GM18502 (cell line): Measurements from ENCODE around the gene MIX23.

Experiments
- ATAC-seq: cut with Tn5 transposase; IDR thresholded peaks from one replicate; pipeline ENCODE4 v1.9.1; 2021; ENCODE audit warnings: mild to moderate bottlenecking; ENCODE audit not compliant: unreplicated experiment, poor library complexity

The MIX23 gene

DNA sequence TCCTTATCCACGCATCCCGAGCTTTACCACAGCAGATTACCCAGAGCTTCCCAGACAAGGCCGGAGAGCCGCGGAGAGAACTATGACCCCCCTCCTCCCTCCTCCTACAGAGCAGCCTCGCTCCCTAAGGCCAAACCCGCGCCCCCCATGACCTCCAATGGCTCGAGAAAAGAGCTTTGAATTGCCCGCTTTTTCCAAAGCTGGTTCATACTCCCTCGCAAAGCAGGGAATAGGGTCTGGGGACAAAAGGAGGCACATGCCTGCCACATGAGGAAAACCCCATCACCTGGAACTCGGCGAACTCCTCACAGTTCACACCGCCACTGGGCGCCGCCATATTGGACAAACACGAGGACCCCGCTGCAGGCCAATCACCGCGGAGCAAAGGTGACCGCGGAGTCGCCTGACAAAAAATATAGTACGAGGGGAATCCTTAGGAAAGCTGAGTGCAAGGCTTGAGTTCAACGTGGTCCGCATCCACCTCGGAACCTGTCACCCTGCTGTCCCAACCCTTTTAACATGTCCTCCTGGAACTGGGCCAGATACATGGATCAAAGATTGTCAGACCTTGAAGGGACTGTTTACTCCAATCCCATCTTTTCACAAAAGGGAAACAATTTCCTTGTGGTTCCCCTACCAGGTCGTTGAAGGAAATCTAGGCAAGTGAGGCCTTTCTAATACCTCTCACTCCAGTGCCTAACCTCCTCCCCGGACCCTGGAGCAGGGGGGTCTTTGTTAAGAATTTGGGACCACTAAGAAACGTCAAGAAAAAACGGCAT, at the start of gene MIX23:
TSS of gene MIX23 (minus strand) at position 344 of the 779 bp plus-strand sequence. CDS start at position 337, 7 bp downstream.
- ATAC-seq, result peak; percentile 42

DNA sequence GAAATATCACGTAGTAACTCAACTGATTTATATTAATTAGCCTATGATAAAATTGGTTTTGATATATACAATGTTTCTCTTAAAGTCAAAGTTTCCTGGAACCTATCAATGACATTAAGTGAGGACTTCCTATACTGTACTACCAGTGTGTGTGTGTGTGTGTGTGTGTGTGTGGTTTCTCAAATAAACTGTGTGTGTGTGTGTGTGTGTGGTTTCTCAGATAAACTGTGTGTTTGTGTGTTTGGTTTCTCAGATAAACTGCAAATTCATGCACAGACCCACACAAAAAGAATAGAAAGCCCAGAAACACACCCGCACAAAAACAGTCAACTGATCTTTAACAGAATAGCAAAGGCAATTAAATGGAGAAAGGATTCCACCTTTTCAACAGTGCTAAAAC, 47.3 kb upstream of the MIX23 start:
- no peak for ATAC-seq

GRCh38 chr3:122427857-122428471, 44.9 kb upstream of the MIX23 start:
- ATAC-seq, result no peak

- ATAC-seq, result no peak
These were observed 38.8 kb upstream of the MIX23 start for GRCh38 chr3:122421836-122422235.

- no peak for ATAC-seq
These were observed 38.1 kb upstream of the MIX23 start for GRCh38 chr3:122421101-122421500.

DNA sequence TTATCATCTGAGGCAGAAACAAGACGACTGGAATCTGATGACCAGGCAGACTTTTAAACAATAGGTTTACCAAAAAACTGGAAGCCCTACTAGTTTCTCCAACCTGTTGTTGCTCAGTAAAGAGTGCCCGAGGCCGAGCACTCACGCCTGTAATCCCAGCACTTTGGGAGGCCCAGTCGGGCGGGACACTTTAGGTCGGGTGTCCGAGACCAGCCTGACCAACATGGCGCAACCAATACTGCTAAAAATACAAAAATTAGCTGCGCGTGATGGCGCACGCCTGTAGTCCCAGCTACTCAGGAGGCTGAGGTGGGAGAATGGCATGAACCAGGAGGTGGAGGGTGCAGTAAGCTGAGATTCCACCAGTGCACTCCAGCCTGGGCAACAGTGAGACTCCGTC, 33.9 kb upstream of the MIX23 start:
- ATAC-seq, result no peak

GRCh38 chr3:122415762-122416654, 33.0 kb upstream of the MIX23 start, which contains the start of gene WDR5B:
WDR5B (minus strand) TSS chr3:122416062; CDS start chr3:122415528, 534 bp downstream.
- peak; percentile 89 for ATAC-seq

DNA sequence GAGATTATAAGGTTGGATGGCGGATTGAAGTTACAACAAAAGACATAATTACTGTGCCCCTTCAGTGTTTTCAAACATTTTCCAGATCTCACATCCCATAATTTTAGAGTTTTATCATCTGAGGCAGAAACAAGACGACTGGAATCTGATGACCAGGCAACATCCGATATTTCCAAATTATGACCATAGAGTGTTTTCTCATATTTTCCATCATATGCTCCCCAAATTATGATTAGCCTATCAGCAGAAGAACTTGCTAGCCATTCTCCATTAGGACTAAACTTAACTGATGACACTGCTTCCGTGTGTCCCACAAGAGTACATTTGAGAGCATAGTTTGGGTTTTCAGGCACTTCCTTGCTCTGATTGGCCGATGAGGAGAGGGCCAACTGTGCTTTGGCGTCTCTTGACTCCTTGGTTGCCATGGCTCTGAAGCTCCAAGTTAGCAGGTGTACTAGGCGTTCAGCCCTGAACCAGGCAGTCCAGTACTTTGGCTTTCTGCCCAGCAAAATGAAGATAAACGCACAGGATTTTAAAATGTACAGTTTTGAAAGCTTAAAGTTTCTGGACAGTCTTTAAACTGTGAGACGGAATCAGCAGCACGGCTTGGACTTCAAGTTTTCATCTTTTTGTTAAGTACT, 32.2 kb upstream of the MIX23 start:
- ATAC-seq, result peak; percentile 60

GRCh38 chr3:122414391-122414790, 31.4 kb upstream of the MIX23 start:
- ATAC-seq, result no peak

GRCh38 chr3:122410639-122411038, 27.6 kb upstream of the MIX23 start:
- no peak for ATAC-seq

DNA sequence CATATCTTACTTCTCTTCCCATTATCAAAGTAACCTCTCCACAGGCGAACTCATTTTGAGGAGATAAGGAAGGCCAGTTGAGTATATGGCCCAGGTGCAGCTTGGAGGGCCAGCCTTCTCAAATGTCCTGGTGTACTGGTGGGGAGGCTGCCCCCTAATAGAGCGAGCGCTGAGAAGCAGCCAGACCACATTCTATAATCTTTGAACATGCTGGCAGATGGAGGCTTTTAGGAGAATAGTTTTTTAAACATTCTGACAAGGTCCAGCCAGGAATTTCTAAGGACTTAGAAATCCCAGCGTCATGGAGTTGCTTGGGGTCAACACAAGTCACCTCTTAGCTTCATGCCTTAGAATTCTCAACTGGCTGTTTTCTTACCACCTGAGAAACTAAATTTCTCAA, 27.1 kb upstream of the MIX23 start:
- ATAC-seq, result no peak

- ATAC-seq, result no peak
These were observed 26.4 kb upstream of the MIX23 start for GRCh38 chr3:122409446-122409845.

DNA sequence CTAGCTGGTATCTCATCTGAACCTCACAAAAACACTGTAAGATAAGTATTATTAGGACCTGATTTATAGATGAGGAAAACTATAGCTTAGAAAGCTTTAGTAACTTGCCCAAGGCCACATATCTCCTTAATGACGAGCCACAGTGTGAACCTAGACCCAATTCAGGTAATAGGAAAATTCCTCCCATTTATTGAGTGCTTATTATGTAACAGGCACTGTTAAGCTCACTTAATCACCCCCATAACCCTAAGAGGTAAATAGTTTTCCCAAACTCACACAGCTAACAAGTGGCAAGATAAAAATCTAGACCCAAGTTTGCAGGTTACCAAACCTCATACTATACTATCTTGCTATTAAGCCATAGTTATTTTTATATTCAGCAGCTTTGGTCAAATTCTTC, 24.9 kb upstream of the MIX23 start:
- no peak for ATAC-seq

DNA sequence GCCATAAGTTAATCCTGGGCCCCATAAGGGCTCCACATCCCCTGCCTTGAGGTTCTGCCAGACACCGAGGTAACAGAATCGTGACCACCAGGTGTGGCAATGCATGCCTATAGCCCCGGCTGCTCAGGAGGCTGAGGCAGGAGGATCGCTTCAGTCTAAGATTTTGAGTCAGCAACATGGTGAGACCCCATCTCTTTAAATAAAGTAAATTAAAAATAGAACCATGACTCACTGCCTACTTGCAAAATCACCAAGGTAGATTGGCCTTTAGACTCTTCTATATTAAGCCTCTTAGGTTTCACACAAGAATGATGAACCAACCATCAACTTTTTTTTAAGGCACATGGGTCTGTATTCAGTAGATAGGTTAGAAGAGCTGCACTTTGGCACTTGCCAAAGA, 23.2 kb upstream of the MIX23 start:
- ATAC-seq, result no peak

DNA sequence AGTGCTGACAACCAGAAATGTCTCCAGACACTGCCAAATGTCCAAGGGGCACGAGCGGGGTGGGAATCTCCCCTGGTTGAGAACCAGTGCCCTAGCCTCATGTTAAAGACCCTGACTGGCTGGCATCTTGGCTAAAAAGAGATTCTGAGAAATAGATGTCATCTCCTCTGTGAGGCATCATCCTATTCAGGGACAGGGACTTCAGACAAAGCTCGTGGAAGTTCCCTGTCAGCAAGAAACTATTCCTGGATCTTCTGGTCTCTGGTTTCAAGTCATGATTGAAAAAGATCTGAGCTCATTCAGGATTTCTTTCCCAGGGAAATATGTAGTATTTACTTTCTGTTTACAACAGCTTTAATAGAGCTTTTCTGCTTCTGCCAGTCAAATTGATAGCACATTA, 22.0 kb upstream of the MIX23 start:
- ATAC-seq, result no peak

DNA sequence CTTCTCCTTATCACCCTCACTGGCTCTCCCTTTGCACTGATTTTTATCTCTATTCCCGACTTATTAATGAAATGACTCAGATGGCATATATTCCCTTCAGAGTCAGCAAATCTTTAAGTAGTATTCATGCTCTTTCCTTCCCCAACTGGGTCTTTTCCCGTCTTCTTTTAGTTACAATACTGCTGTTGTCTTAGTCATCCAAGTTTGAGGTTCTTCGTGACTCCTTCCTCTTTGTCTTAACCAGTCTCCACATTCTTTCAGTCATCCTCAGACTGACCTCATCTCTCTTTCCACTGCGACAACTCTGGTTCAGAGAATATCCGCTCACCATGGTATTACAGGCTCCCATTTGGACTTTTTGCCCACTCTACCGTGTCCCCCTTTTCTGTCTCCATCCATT, 20.5 kb upstream of the MIX23 start:
- no peak for ATAC-seq

- ATAC-seq, result no peak
These were observed 15.9 kb upstream of the MIX23 start for GRCh38 chr3:122398920-122399319.

GRCh38 chr3:122397201-122397600, 14.2 kb upstream of the MIX23 start:
- no peak for ATAC-seq

- ATAC-seq, result no peak
These were observed 13.5 kb upstream of the MIX23 start for GRCh38 chr3:122396511-122396910.

DNA sequence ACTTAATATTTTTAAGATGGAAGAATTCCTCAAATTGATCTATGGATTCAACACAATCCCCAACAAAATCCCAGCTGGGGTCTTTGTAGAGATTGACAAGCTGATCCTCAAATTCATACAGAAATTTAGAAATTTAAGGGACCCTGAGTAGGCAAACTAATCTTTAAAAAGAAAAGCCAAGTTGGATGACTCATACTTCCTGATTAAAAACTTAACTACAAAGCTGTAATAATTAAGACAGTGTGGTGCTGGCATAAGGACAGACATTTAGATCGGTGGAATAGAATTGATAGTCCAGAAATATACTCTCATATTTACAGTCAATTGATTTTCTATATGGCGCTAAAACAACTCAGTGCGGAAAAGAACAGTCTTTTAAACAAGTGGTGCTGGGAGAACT, 12.6 kb upstream of the MIX23 start:
- ATAC-seq, result no peak
